GM18907 (cell line): Measurements from ENCODE around the gene PHETA1.
A peak's percentile ranks its signal among the peaks of the same experiment; 100 is the strongest.

ENCODE experiments used
- ATAC-seq: cut with Tn5 transposase; IDR thresholded peaks from one replicate; pipeline ENCODE4 v1.9.1; 2021; ENCODE audit warnings: mild to moderate bottlenecking, moderate library complexity; ENCODE audit not compliant: unreplicated experiment

PHETA1 gene, protein sequence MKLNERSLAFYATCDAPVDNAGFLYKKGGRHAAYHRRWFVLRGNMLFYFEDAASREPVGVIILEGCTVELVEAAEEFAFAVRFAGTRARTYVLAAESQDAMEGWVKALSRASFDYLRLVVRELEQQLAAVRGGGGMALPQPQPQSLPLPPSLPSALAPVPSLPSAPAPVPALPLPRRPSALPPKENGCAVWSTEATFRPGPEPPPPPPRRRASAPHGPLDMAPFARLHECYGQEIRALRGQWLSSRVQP

DNA sequence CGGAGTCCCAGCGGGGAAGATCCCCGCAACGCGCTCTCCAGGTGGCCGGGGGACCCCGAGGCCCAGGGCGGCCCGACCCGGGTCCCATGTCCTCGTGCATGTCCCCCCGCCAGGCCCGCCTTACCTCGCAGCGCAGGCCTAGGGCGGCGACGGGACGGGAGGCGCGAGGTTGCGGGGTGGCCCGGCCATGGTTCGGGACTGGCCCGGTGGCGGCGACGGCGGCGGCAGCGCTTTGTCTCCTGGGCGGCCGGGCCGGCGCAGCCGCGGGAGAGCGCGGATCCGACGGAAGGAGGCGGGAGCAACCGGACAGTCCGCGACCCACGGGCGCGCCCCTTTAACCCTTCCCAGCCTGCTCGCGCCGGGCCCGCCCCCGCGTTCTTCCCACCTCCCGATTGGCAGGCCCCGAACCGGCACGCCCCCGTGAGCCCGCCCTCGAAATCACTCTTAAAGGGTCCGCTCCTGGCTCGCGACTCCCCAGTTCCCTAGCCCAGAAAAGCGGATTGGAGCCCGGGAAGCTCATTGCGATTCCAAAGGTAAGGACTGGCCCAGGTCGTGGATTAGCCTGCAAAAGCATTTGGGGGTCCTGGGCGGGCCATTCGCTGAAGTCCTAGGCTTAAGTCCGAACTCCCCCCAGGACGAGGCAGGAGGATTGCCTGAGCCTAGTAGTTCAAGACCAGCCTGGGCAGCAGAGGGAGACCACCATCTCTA is at the start of gene PHETA1:
Gene PHETA1, minus strand, starts transcription at position 308 of the 708 bp plus-strand sequence. CDS start 5,668 bp downstream, outside the sequence.
- peak; percentile 91 for ATAC-seq

DNA sequence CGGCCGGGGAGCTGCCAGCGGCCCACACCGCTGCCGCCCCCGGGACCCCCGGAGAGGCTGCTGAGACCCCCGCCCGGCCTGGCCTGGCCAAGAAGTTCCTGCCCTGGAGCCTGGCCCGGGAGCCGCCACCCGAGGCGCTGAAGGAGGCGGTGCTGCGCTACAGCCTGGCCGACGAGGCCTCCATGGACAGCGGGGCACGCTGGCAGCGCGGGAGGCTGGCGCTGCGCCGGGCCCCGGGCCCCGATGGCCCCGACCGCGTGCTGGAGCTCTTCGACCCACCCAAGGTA is 49.6 kb upstream of the PHETA1 start:
- ATAC-seq, result no peak

DNA sequence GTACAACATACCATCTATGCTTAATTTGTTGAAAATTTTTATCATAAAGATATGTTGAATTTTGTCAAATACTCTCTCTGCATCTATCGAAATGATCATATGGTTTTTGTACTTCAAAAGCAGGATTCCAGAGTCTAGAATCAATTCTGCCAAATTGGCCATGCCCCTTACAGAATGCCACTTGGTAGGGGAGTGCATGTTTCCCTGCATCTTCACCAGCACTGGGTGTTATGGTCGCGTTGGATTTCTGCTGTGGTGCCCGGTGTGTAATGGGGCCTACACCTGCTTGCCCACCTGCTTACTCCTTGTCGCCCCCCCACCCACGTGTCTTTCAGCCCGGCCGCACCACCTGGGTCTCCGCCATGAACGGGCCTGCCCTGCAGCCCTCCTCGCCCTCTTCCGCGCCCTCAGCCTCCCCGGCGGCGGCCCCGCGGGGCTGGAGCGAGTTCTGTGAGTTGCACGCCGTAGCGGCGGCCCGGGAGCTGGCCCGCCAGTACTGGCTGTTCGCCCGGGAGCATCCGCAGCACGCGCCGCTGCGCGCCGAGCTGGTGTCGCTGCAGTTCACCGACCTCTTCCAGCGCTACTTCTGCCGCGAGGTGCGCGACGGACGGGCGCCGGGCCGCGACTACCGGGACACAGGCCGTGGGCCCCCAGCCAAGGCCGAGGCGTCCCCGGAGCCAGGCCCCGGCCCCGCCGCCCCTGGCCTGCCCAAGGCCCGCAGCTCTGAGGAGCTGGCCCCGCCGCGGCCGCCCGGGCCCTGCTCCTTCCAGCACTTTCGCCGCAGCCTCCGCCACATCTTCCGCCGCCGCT is 49.1 kb upstream of the PHETA1 start:
- ATAC-seq, result no peak

DNA sequence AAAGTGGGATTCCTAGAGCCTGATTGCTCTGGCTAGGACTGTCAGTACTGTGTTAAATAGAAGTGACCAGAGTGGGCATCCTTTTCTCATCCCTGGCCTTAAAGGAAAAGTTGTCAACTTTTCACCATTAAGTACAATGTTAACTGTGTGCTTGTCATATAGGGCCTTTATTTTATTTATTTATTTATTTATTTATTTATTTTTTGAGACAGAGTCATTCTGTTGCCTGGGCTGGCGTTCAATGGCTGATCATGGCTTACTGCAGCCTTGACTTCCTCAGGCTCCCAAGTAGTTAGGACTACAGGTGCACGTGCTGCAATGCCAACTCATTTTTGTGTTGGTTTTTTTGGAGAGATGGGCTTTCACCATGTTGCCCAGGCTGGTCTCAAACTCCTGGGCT is 48.4 kb upstream of the PHETA1 start:
- no peak for ATAC-seq

DNA sequence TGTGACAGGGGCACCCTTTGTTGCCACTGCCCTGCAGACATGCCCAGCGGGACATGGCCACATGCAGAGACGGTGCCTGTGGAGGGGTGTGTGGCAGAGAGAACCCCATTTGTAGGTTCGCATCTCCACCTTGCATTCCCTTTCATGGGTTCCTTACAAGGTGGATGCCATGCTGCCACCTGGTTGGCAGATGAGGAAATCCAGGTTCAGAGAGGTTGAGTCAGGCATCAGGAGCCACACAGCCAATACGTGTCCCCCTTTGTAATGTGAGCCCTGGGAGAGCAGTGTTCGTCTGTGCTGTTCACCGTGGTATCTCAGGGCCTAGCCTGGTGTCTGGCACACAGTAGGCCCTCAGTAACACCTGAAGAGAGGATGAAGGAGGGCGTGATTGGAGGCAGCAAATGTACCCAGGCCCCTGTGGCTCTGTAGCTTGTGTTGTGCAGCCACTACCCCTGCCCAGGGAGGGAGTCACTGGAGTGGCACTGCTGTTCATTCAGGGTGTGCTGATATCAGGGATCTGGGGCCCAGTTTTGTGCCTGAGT is 45.9 kb upstream of the PHETA1 start:
- no peak for ATAC-seq

DNA sequence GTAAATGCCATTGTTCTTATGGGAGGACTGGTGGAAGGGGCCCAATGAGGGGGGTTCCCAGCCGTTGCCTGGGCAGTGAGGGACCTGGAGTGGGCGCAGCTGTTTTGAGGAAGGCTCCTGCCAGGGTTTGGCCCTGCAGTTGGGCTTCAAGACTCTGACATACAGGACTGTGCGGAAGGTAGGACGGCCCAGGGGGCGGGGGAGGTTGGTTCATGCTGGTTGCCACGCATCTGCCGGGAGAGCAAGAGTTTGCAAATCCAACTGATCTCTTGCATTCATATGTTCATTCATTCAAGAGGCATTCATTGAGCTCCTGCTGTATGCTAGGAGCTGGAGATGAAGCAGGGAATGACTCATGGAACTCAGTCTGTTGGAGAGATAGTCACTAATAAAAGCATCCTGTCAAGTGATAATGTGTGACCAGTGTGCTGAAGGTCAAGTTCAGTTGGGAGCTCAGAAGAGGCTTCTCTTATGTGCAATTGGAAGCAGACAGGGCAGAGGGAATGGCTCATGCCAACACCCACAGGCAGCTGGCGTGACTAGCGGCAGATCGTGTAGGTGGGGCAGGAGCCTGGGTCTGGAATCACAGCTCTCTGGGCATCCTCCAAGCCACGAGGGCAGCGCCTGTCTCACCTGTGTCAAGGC is 44.7 kb upstream of the PHETA1 start:
- ATAC-seq, result no peak

DNA sequence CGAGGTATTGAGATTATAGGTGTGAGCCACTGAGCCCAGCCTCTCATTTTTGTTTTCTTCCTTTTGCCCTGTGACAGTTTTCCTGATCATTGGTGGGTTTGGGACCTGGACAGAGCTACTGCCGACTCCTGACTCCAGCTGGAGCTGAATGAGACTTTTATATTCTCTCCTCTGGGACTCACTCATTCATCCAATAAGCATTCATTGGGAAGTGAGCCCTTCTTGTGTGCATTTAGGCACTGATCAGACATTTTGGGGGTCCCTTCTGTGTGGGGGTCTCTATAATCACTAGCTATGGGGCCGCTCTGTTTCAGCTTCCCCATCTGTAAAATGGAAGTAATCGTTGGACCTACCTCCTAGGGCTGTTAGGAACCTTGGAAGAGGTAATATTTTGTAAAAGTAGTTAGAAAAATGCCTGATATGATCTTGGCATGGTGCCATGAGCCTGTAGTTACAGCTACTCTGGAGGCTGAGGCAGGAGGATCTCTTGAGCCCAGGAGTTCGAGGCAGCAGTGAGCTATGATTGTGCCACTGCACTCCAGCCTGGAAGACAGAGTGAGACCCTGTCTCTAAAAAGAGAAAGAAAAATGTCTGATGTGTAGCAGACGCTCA is 44.0 kb upstream of the PHETA1 start:
- ATAC-seq, result no peak

DNA sequence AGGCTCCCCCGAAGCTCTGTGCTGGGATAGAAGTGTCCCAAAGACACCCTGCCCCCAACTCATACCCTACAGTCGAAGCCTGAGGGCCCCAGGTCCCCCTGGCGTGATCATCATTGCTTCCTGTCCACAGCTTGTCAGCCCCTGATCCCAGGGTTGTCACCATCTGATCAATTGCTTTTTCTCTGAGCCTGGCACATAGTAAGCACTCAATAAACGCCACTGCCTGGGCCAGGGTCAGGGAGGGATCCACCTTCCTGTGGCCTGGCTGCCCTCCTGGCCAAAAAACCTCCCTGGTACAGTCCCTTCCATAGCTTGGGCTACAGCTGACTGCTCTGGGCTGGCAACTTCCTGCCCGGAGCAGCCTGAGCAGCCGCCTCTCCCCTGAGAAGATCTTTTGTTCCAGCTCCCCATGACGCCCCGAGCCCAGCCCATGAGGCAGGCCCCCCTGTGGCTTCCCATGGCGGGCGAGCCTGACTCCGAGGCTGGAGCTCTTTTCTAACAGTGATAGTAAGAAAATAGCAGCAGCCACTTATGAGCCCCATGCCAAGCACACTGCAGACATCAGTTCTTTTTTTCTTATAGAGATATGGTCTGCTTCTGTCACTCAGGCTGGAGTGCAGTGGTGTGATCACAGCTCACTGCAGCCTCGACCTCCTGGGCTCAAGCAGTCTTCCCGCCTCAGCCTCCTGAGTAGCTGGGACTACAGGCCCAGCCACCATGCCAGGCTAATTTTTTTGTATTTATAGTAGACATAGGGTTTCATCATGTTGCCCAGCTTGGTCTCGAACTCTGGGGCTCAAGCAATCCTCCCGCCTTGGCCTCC is 43.3 kb upstream of the PHETA1 start:
- ATAC-seq, result no peak

DNA sequence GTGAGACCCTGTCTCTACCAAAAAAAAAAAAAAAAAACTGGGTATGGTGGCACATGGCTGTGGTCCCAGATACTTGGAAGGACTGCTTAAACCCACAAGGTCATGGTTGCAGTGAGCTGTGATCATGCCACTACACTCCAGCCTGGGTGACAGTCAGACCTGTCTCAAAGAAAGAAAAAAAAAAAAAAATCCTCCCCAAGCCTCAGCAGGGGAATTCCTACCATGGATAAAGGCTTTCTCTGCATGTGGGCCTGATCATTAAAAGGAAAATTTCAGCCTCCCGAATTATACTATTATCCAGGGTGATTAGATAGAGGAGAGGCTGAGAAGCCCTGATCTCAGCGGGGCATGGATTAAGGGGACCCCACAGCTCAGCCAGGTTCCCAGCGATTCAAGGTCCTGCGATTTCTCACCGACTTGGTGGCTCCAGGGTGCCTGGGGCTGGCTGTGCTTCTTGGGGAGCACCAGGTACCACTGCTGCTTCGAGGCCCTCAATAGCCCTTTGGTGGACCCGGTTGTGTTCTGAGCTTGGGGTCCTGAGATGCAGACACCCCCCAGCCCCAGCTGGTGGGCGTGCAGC is 42.4 kb upstream of the PHETA1 start:
- no peak for ATAC-seq

DNA sequence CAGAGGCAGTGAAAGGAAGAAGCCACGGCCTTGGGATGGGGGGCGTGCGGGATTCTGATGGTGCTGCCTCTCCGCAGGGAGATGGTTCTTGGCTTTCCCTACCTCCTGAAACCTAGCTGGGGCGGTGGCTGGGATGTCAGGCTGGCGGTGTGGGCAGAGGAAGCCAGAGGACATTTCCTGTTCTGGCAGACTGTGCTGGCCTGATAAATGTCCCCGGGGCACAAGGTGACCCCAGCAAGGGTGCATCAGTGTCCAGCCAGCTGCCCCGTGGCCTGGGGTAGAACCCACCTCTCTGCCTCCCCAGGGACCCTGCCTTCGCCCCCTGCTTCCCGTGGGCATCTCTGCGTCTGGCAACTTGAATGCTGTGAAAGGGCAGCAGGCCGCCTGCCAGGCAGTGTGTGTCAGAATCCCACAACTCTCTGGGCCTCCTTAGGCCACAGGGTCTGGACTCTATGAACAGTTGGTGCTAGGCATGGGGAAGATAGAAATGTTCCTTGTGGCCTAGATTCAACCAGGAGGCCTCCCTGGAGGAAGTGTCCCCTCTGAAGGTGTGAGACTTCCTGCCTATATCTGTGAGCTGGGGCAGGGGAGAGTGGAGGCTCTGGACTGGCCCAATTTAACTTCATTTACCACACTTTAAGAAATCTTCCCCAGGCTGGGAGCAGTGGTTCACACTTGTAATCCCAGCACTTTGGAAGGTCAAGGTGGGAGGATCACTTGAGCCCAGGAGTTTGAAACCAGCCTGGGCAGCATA is 41.7 kb upstream of the PHETA1 start:
- no peak for ATAC-seq

DNA sequence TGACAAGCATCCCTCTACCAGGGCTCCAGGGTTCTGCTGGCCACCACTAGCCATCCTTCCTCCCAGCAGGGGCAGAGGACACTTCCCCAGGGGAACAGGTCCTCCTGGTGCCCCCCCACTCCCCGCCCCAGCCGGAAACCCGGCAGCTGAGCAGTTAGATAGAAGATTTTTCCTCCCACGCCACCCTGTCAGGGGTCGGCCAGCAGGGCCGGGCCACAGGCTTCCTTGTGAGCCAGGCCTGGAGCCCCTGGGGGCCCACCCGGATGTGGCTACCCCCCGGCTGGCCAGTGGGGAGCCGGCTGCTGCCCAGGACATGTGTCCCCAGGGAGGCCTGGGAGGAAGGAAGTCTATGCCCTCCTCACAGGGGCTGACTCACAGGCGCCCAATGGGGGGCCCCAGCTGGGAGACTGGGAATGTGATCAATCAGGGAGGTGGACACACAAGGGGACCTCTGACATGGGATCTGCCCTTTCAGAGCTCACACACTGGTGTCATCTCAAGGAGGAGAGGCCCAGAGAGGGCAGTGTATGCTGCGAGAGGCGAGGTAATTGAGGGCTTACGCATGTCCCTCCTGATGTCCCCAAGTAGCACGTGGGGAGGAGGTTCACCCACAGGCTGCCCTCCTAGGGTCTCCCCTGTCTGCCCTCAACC is 41.0 kb upstream of the PHETA1 start:
- ATAC-seq, result no peak

DNA sequence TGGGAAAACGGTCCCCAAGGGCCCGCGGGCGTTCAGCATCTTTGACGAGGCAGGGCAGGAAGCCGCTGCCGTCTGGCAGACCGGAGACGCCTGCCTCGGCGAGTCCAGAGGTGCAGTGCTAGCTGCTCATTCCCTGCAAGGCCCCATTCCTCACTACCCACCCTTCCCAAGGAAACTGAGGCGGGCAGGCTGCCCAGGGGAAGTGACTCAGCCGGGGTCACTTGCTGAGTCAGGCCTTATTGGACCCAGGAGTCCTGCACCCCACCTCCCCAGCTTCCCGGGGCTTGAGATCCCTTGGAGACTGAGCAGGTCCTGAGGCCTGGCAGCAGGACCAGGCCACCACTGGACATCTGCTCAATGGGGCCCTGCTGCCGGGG is 40.5 kb upstream of the PHETA1 start:
- ATAC-seq, result no peak

DNA sequence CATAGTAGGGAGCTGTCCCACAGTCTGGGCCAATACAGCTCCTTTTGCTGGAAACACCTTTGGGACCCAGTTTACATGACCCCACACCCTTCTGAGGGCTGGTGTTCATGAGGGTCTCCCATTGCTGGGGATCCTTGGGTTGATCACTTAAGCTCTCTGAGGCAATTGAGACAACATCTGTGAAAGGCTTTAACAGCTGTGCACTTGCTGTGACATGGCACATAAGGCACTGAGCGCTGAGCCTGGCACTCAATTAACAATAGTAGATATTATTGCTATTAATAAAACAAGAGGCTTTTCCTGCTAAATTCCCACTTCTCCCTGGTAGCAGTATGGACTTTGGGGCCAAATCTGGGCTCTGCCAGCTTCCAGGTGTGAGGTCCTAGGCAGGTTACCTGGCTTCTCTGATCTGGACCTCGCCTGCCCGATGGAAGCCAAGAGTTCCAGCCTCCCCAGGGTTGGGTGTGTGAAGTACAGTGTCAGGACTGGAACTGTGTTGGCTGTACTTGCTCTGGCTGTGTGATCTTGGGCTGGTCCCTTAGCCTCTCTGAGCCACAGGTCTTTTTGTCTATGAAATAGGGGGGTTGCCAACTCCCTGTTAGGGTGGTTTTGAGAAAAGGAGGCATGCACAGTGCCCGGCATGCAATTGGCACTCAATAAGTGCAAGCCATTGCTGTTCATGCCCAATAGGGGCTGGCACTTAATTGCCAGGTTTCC is 39.9 kb upstream of the PHETA1 start:
- ATAC-seq, result no peak

DNA sequence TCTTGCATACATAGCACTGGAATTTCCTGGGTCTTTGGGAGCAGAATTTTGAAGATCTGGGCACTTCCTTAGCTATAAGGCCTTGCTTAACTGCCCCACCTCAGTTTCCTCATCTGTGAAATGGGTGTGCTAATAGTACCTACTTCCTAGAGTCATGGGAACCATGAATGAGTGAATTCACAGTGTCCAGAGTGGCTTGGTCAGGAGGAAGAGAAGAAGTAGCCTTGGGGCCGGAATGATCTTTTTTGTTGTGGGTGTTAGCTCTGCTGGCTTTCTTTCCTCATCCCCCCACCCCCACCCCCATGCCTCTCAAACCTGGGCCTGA is 39.2 kb upstream of the PHETA1 start:
- no peak for ATAC-seq

DNA sequence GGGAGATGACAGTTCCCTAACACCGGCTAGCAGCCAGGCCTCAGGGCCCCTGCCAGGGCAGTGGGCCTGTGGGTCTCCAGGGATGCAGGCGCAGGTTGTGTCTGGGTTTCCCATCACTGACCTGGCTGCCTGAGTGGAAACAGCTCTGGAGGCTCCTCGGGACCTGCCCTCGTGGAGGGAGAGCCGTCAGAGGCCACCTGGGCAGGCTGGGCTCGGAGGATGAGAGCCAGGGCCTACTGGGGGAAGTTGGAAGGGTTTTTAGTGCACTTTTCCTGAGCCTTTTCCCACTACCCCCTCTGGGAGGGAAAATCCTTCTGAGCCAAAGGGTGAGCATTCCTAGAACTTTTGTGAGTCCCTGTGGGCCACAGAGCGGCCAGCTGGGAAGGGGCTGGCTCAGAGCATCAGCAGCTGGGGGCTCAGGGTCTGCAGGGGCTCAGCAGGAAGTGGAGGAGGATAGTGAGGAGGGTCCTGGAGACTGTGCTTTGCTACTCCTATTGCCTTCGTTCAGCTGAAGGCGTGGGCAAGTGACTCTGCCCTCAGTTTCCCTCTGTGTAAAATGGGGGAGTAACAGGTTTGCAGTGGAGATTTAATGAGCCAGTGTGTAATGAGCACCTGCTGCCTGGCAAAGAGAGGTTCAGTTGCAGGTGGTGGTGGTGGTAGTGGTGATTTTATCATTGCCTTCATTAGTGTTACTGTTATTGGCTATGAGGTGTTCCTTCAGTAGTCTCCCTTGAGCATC is 38.7 kb upstream of the PHETA1 start:
- ATAC-seq, result no peak

DNA sequence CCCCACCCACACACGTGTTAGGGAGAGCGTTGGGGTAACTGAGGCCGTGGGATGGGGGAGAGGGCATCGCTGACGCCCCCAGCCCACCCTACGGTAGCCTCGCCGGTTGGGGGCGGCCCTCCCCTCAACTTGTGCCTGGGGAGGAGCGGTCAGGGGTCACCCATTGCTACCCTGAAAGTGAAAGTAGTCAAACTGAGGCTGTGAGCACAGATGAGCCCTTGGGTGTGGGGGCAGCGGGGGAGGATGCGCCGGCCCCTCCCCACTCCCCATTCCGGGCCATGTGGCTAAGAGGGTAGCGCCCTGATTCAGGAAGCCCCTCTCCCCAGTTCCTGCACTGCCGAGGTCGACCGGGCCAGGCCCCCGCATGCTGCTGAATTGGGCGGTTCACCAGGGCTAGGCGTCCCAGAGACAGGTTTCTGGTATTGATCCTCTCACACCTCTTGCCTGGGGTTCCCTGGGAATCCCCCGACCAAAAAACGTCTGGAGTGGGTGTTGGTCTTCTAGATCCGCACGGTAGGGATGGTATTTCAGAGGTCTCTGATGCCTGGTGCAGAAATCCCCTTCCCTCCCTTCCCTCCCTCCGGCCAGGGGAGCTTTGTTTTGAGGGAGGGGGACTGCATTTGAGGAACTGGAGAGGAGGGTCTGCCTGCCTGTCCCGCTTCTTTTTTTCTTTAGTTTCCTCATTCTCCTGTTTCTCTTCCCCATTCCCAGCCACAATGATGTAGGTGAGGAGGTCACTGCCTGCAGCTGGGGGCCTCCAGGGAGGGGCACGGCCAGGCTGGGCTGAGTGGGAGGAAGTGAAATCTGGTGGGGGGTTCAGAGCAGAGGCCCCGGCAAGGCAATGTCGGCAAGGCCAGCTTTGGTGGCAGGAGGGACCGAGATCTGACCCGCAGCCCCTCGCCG is 37.8 kb upstream of the PHETA1 start:
- no peak for ATAC-seq
